HepG2 (cell line): ENCODE results near the gene ARPP19. TPM values are rescaled to one million over a fixed set of nuclear protein-coding genes. Genes with fewer than 3 reads are reported as not detected.

Source experiments
- ATAC-seq: fragments of 200-7000 bp; cut with Tn5 transposase; 3 replicates; pipeline ENCODE4 v1.9.1; 2020; ENCODE audit warnings: mild to moderate bottlenecking, moderate library complexity
- BruUV-seq: library from RNA; stranded (reverse); fragments of 400-500 nt; replicated peaks from 2 replicates; lab custom pipeline; 2021; lab: Mats Ljungman, UMichigan
- CTCF ChIA-PET: fragments of 300-600 bp; formaldehyde crosslinking; extraction: SDS; loops from one replicate; lab custom pipeline; 2021; ENCODE audit warnings: low total read pairs, inconsistent platforms, low intra/inter-chr PET ratio; lab: Yijun Ruan, JAX
- POLR2A ChIA-PET: fragments of 350-600 bp; sonication (Branson Sonifier 250); formaldehyde crosslinking; loops from one replicate; lab custom pipeline; 2020; ENCODE audit warnings: antibody characterized with exemption, inconsistent platforms; lab: Yijun Ruan, JAX
- DNase-seq: peaks from one replicate; pipeline ENCODE4 v3.0.0-alpha.2; 2015; ENCODE audit warnings: low spot score
- FAIRE-seq: peaks from 3 replicates; lab custom pipeline; 2011; peaks lifted over from hg19 to GRCh38; lab: Jason Lieb, UNC
- H2AFZ ChIP-seq: one replicate; pipeline ENCODE4 v1.6.1; 2011; ENCODE audit warnings: low read length, inconsistent platforms
- H3K27ac ChIP-seq: fragments of 300-600 bp; 3 replicates; pipeline ENCODE4 v1.8.0; 2011; ENCODE audit warnings: mixed run types, mild to moderate bottlenecking, mixed read lengths, low read length, inconsistent platforms; ENCODE audit not compliant: insufficient read depth; ENCODE audit errors: extremely low read length
- H3K27me3 ChIP-seq, 2 experiments: fragments of 200-600 bp in 1 of 2; 2 replicates in 1 of 2; 3 replicates in 1 of 2; pipeline versions ENCODE4 v1.6.0 to v1.8.0; 2011; ENCODE audit warnings: low read length in 2 of 2, mild to moderate bottlenecking in 2 of 2, moderate library complexity in 2 of 2, inconsistent platforms in 1 of 2; ENCODE audit not compliant: insufficient read depth in 2 of 2, control insufficient read depth in 1 of 2
- H3K36me3 ChIP-seq, 2 experiments: fragments of 200-600 bp in 1 of 2; replicated peaks in 1 of 2; 2 replicates in 1 of 2; 3 replicates in 1 of 2; pipeline versions ENCODE4 v1.5.1 to v1.8.0; 2011; ENCODE audit warnings: low read length in 2 of 2, inconsistent platforms in 1 of 2; ENCODE audit not compliant: insufficient read depth in 2 of 2, control insufficient read depth in 1 of 2
- H3K4me1 ChIP-seq: 2 replicates; pipeline ENCODE4 v1.5.1; 2012; ENCODE audit warnings: low read length, inconsistent platforms; ENCODE audit not compliant: insufficient read depth
- H3K4me2 ChIP-seq: 2 replicates; pipeline ENCODE4 v1.6.0; 2011; ENCODE audit warnings: low read depth, low read length, inconsistent platforms
- H3K4me3 ChIP-seq, 3 experiments: fragments of 200-600 bp in 1 of 3; sonication (generic), shearing (Covaris generic) in 1 of 3; replicated peaks in 1 of 3; 2 replicates each; pipeline ENCODE4 v1.5.1; 2011 to 2016; ENCODE audit warnings: low read length in 3 of 3, inconsistent platforms in 2 of 3, low read depth in 2 of 3, mild to moderate bottlenecking in 2 of 3, control low read depth in 1 of 3, mixed read lengths in 1 of 3; ENCODE audit not compliant: insufficient read depth in 1 of 3
- H3K79me2 ChIP-seq: one replicate; pipeline ENCODE4 v1.6.1; 2011; ENCODE audit warnings: low read length, inconsistent platforms; ENCODE audit not compliant: insufficient read depth
- H3K9ac ChIP-seq: 2 replicates; pipeline ENCODE4 v1.6.0; 2011; ENCODE audit warnings: mild to moderate bottlenecking, low read depth, low read length, inconsistent platforms; ENCODE audit not compliant: insufficient read depth
- H3K9me3 ChIP-seq: 2 replicates; pipeline ENCODE4 v1.5.1; 2012; ENCODE audit warnings: mild to moderate bottlenecking, low read length
- H4K20me1 ChIP-seq: 2 replicates; pipeline ENCODE4 v1.6.0; 2011; ENCODE audit warnings: inconsistent platforms, mild to moderate bottlenecking, low read length, moderate library complexity; ENCODE audit not compliant: insufficient read depth
- CHCHD3 ChIP-seq: sonication (generic); formaldehyde crosslinking; IDR thresholded peaks from 2 replicates; pipeline ENCODE4 v1.8.0; 2022; ENCODE audit warnings: mild to moderate bottlenecking, missing genetic modification reagents, moderate library complexity
- FOSL2 ChIP-seq: sonication (generic); formaldehyde crosslinking; IDR thresholded peaks from 2 replicates; pipeline ENCODE4 v1.4.0; 2020; ENCODE audit warnings: missing genetic modification reagents
- HNRNPK ChIP-seq: fragments of 200-400 bp; formaldehyde crosslinking; IDR thresholded peaks from 2 replicates; pipeline ENCODE4 v1.6.1; 2018; ENCODE audit warnings: low read length, low read depth, moderate library complexity, mild to moderate bottlenecking; ENCODE audit not compliant: poor library complexity, severe bottlenecking
- JDP2 ChIP-seq: sonication (generic); formaldehyde crosslinking; IDR thresholded peaks from 2 replicates; pipeline ENCODE4 v1.8.1; 2022; ENCODE audit warnings: missing genetic modification reagents, borderline replicate concordance
- MEF2D ChIP-seq: sonication (generic); formaldehyde crosslinking; IDR thresholded peaks from 2 replicates; pipeline ENCODE4 v1.5.1; 2020; ENCODE audit warnings: mild to moderate bottlenecking, missing genetic modification reagents
- MYC ChIP-seq: sonication (generic); formaldehyde crosslinking; IDR thresholded peaks from 2 replicates; pipeline ENCODE4 v1.9.0; 2021; ENCODE audit warnings: missing genetic modification reagents, borderline replicate concordance
- PAF1 ChIP-seq: IDR thresholded peaks from 2 replicates; pipeline ENCODE4 v1.6.1; 2016; ENCODE audit warnings: missing genetic modification reagents, missing compliant biosample characterization
- POLR2G ChIP-seq: fragments of 200-400 bp; formaldehyde crosslinking; IDR thresholded peaks from 2 replicates; pipeline ENCODE4 v1.6.1; 2018; ENCODE audit warnings: mild to moderate bottlenecking, low read depth, low read length, moderate library complexity
- ZNF20 ChIP-seq: sonication (generic); formaldehyde crosslinking; IDR thresholded peaks from 2 replicates; pipeline ENCODE4 v1.4.0; 2020; ENCODE audit warnings: mild to moderate bottlenecking, moderate library complexity, missing genetic modification reagents
- ZNF230 ChIP-seq: sonication (generic); formaldehyde crosslinking; IDR thresholded peaks from 2 replicates; pipeline ENCODE4 v1.4.0; 2020; ENCODE audit warnings: mild to moderate bottlenecking, missing genetic modification reagents
- ZNF589 ChIP-seq: sonication (generic); formaldehyde crosslinking; conservative IDR thresholded peaks from 2 replicates; pipeline ENCODE4 v1.8.0; 2022; ENCODE audit warnings: mild to moderate bottlenecking, moderate library complexity, missing genetic modification reagents
- ZNF691 ChIP-seq: sonication (generic); formaldehyde crosslinking; IDR thresholded peaks from 2 replicates; pipeline ENCODE4 v1.4.0; 2020; ENCODE audit warnings: missing genetic modification reagents, low read depth, mild to moderate bottlenecking, borderline replicate concordance
- WGBS: methylation state at CpG from one replicate; pipeline ENCODE4 v1.1.6; 2017; ENCODE audit warnings: low lambda C conversion rate; 5-methylcytosine and 5-hydroxymethylcytosine counted together
- in situ Hi-C: cut with HindIII; loops from 2 replicates; pipeline ENCODE4 v1.10.0; 2017; ENCODE audit warnings: low pct_unique_long_range_greater_than_20kb; ENCODE audit not compliant: extremely low pct_ligation_motif_present
- intact Hi-C: fragments of 100-400 bp; cut with micrococcal nuclease; formaldehyde crosslinking; loops from one replicate; pipeline ENCODE4 v1.10.0; 2022; ENCODE audit not compliant: unreplicated experiment
- polyA plus RNA-seq, 8 experiments: library from polyadenylated mRNA; depleted of rRNA in 3 of 8; stranded (reverse) in 7 of 8; unstranded in 1 of 8; fragments of >200 nt; fragmentation: Illumina TruSeq in 4 of 8; extraction: Trizol in 4 of 8; gene quantifications; 2 replicates each; pipeline versions ENCODE4 v1.2.1 to v1.2.3, GENCODE V29; 2011 to 2016; ENCODE audit warnings: low read depth in 4 of 8, missing spikeins in 1 of 8, mixed read lengths in 1 of 8; ENCODE audit not compliant: insufficient read depth in 1 of 8
- total RNA-seq, 5 experiments: library from RNA; depleted of rRNA; stranded (reverse); fragments of >200 nt; fragmentation: Illumina TruSeq; extraction: Trizol; gene quantifications; 2 replicates each; pipeline ENCODE4 v1.2.3, GENCODE V29; 2016; ENCODE audit warnings: low read depth in 1 of 5
- TF ChIP-seq, protein P1 (sequence below): sonication (generic); formaldehyde crosslinking; IDR thresholded peaks from 2 replicates; pipeline ENCODE4 v1.4.0; 2020; ENCODE audit warnings: missing genetic modification reagents

ARPP19 gene
- total and polyA plus RNA-seq, 2 of the 13 experiments (the other 11 are each of a cell fraction or from before 2014, with no cell fraction given) = 70.8 to 123 TPM

- H3K9me3 ChIP-seq = no peaks in the 10 kb centered on the region
- H3K27me3 ChIP-seq = no peaks in the 10 kb centered on the region
- TF ChIP-seq ZNF230 (no peak), FOSL2 (CRISPR knock-in tag) (peak; percentile 34; the same call in 1 of the 2 replicates), MYC (CRISPR knock-in tag) (no peak), POLR2G (no peak), ZNF589 (CRISPR knock-in tag) (no peak)
- DNase-seq (no peak), ATAC-seq (no peak), FAIRE-seq (no peak)
- H2AFZ ChIP-seq = no peak overlapping the region
- H3K9ac ChIP-seq = no peak overlapping the region
- peaks cover 67% of the 10 kb centered on the region for H4K20me1 ChIP-seq
- WGBS = 94% methylated on average over 5 of the region's 5 CpGs
- peaks cover 44% of the 10 kb centered on the region for H3K4me1 ChIP-seq
- in situ Hi-C loops = no loop called here
- no peak overlapping the region for H3K4me2 ChIP-seq
- ChIA-PET CTCF (no interaction called here), POLR2A (no interaction called here)
- no TSS peak for BruUV-seq
- H3K36me3 ChIP-seq = peaks cover 5 to 52% of the 10 kb centered on the region in 2 experiments; a peak in 4 of 5 replicates
- intact Hi-C loops = no loop called here
- no peak overlapping the region for H3K27ac ChIP-seq
- peaks cover 91% of the 10 kb centered on the region for H3K79me2 ChIP-seq
- H3K4me3 ChIP-seq = no peak overlapping the region
Measured at GRCh38 chr15:52558196-52558595, 10.6 kb downstream of the ARPP19 start.

DNA sequence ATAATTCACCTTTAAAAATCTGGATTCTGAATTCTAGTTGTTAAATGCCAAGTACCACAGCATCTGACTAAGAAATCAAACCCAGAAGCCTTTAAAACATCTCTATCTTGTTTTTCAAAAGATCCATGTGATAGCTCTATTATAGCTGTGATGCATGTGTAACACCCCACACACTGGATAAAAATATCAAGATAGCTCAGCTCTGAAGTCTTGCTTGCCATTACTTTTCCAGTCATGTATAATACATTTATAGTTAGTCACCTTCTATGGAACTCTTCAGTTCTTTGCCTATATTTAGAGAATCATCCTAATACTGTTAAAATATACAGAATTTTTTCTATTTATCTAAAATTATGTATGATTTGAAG lies 11.6 kb downstream of the ARPP19 start:
- no peak for FAIRE-seq
- Histone ChIP-seq H3K4me2 (no peak overlapping the region), H3K9ac (no peak overlapping the region), H3K36me3 (peaks cover 5 to 55% of the 10 kb centered on the region in 2 experiments), H2AFZ (no peak overlapping the region), H3K9me3 (no peaks in the 10 kb centered on the region), H3K27me3 (no peaks in the 10 kb centered on the region), H3K79me2 (peaks cover 83% of the 10 kb centered on the region), H3K27ac (no peak overlapping the region), H4K20me1 (peaks cover 57% of the 10 kb centered on the region), H3K4me3 (no peak overlapping the region), H3K4me1 (peaks cover 37% of the 10 kb centered on the region)
- TF ChIP-seq HNRNPK (no peak), ZNF20 (CRISPR knock-in tag) (no peak), PAF1 (CRISPR knock-in tag) (no peak), ZNF691 (no peak), CHCHD3 (CRISPR knock-in tag) (no peak), MEF2D (CRISPR knock-in tag) (no peak), JDP2 (CRISPR knock-in tag) (no peak)
- TF ChIP-seq, protein P1, sequence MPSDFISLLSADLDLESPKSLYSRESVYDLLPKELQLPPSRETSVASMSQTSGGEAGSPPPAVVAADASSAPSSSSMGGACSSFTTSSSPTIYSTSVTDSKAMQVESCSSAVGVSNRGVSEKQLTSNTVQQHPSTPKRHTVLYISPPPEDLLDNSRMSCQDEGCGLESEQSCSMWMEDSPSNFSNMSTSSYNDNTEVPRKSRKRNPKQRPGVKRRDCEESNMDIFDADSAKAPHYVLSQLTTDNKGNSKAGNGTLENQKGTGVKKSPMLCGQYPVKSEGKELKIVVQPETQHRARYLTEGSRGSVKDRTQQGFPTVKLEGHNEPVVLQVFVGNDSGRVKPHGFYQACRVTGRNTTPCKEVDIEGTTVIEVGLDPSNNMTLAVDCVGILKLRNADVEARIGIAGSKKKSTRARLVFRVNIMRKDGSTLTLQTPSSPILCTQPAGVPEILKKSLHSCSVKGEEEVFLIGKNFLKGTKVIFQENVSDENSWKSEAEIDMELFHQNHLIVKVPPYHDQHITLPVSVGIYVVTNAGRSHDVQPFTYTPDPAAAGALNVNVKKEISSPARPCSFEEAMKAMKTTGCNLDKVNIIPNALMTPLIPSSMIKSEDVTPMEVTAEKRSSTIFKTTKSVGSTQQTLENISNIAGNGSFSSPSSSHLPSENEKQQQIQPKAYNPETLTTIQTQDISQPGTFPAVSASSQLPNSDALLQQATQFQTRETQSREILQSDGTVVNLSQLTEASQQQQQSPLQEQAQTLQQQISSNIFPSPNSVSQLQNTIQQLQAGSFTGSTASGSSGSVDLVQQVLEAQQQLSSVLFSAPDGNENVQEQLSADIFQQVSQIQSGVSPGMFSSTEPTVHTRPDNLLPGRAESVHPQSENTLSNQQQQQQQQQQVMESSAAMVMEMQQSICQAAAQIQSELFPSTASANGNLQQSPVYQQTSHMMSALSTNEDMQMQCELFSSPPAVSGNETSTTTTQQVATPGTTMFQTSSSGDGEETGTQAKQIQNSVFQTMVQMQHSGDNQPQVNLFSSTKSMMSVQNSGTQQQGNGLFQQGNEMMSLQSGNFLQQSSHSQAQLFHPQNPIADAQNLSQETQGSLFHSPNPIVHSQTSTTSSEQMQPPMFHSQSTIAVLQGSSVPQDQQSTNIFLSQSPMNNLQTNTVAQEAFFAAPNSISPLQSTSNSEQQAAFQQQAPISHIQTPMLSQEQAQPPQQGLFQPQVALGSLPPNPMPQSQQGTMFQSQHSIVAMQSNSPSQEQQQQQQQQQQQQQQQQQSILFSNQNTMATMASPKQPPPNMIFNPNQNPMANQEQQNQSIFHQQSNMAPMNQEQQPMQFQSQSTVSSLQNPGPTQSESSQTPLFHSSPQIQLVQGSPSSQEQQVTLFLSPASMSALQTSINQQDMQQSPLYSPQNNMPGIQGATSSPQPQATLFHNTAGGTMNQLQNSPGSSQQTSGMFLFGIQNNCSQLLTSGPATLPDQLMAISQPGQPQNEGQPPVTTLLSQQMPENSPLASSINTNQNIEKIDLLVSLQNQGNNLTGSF (CRISPR knock-in tag) = no peak
- ATAC-seq = no peak
- no peak for DNase-seq
- in situ Hi-C loops (no loop called here), intact Hi-C loops (no loop called here)
- ChIA-PET CTCF (no interaction called here), POLR2A (no interaction called here)
- no TSS peak for BruUV-seq
